Esophagus muscularis mucosa (tissue), 4 donors: ENCODE results near the gene PDE4D. TPM values are rescaled to one million over a fixed set of nuclear protein-coding genes. Genes with fewer than 3 reads are reported as not detected.

Source experiments
- DNase-seq: peaks from one replicate; pipeline ENCODE4 v3.0.0-alpha.2; 2017; ENCODE audit errors: extremely low spot score
- H3K27ac ChIP-seq, 4 donors: fragments of 200-600 bp; sonication (generic); replicated peaks in 1 of 4; 1 replicate in 3 of 4; 2 replicates in 1 of 4; pipeline ENCODE4 v1.5.1; 2016 to 2019; ENCODE audit warnings: mild to moderate bottlenecking in 1 of 4
- H3K27me3 ChIP-seq, 4 donors: fragments of 200-600 bp; sonication (generic); one replicate each; pipeline versions ENCODE4 v1.5.1 to v1.6.0; 2016 to 2019
- H3K36me3 ChIP-seq, 4 donors: fragments of 200-600 bp; sonication (generic); one replicate each; pipeline ENCODE4 v1.5.1; 2016 to 2019
- H3K4me1 ChIP-seq, 4 donors: fragments of 200-600 bp; sonication (generic); one replicate each; pipeline ENCODE4 v1.5.1; 2016 to 2019
- H3K4me3 ChIP-seq, 4 donors: fragments of 200-600 bp; sonication (generic); 1 replicate in 2 of 4; 2 replicates in 2 of 4; pipeline ENCODE4 v1.5.1; 2016 to 2019; ENCODE audit warnings: mild to moderate bottlenecking in 4 of 4, moderate library complexity in 1 of 4
- H3K9me3 ChIP-seq, 4 donors: fragments of 200-600 bp; sonication (generic); 1 replicate in 3 of 4; 2 replicates in 1 of 4; pipeline ENCODE4 v1.5.1; 2016 to 2019
- CTCF ChIP-seq, 3 experiments: fragments of 200-600 bp in 2 of 3; fragments of 450-650 bp in 1 of 3; sonication (generic) in 2 of 3; IDR thresholded peaks; one replicate each; pipeline ENCODE4 v1.5.1; 2017 to 2019; ENCODE audit warnings: antibody characterized with exemption in 3 of 3, mild to moderate bottlenecking in 2 of 3, moderate library complexity in 1 of 3
- EP300 ChIP-seq: sonication (generic); formaldehyde crosslinking; IDR thresholded peaks from one replicate; pipeline ENCODE4 v1.6.1; 2017; ENCODE audit warnings: antibody characterized with exemption
- POLR2A ChIP-seq: fragments of 450-650 bp; IDR thresholded peaks from one replicate; pipeline ENCODE4 v1.6.1; 2017; ENCODE audit warnings: antibody characterized with exemption, moderate library complexity, mild to moderate bottlenecking, low read depth
- POLR2AphosphoS5 ChIP-seq, 2 donors: sonication (generic); formaldehyde crosslinking; IDR thresholded peaks; one replicate each; pipeline ENCODE4 v1.6.1; 2017; ENCODE audit warnings: antibody characterized with exemption in 2 of 2
- WGBS: methylation state at CpG from one replicate; pipeline ENCODE4 v1.1.5; 2018; 5-methylcytosine and 5-hydroxymethylcytosine counted together
- intact Hi-C: fragments of 100-400 bp; cut with DNase I; formaldehyde crosslinking; loops from one replicate; pipeline ENCODE4 v1.15.1; 2023
- total RNA-seq, 4 donors: library from RNA; depleted of rRNA; stranded (reverse); fragments of >200 nt; gene quantifications; one replicate each; pipeline versions ENCODE4 v1.1.0 to v1.2.1, GENCODE V29; 2016

Gene PDE4D
- total RNA-seq, 4 donors from 2014 or later: 39.2 to 87.0 (median 50.2) TPM

- Histone ChIP-seq H3K9me3 (no peaks in the 10 kb centered on the region), H3K27me3 (no peaks in the 10 kb centered on the region), H3K4me3 (no peak overlapping the region), H3K27ac (peak overlapping the region in 3 of 4 donors; percentile 78 to 83 (median 83)), H3K4me1 (peaks cover 21 to 54% (median 43%) of the 10 kb centered on the region in 4 donors), H3K36me3 (no peaks in the 10 kb centered on the region)
- no peak for DNase-seq
- TF ChIP-seq EP300 (no peak), POLR2A (no peak), POLR2AphosphoS5 (IDR thresholded peaks at IDR 0.05) (no peak), CTCF (IDR thresholded peaks at IDR 0.05) (no peak)
- WGBS: 79% methylated on average over 1 of the region's 1 CpG
- intact Hi-C loops: loop anchor here (5.0 kb wide), 1 partner anchor 91 kb away; no protein-coding TSS in a partner anchor
These were observed 764.8 kb downstream of the PDE4D start for GRCh38 chr5:59128646-59129290.

- peak overlapping the region; percentile 74 to 83 (median 80) for H3K27ac ChIP-seq
- intact Hi-C loops: loop anchor here (5.0 kb wide), 1 partner anchor 90 kb away; no protein-coding TSS in a partner anchor
These were observed 766.6 kb downstream of the PDE4D start for GRCh38 chr5:59126708-59127573.

GRCh38 chr5:59126016-59126707 is 767.4 kb downstream of the PDE4D start:
- Histone ChIP-seq H3K9me3 (no peaks in the 10 kb centered on the region), H3K4me1 (peaks cover 21 to 60% (median 46%) of the 10 kb centered on the region in 4 donors), H3K27me3 (no peaks in the 10 kb centered on the region), H3K4me3 (peak overlapping the region; percentile 41 to 58 (median 50)), H3K36me3 (no peaks in the 10 kb centered on the region), H3K27ac (peak overlapping the region; percentile 74 to 83 (median 80))
- intact Hi-C loops: loop anchor here (5.0 kb wide), 1 partner anchor 89 kb away; no protein-coding TSS in a partner anchor
- no peak for DNase-seq
- TF ChIP-seq EP300 (no peak), POLR2AphosphoS5 (IDR thresholded peaks at IDR 0.05) (no peak), CTCF (IDR thresholded peaks at IDR 0.05) (no peak), POLR2A (no peak)
- 53% methylated on average over 5 of the region's 5 CpGs for WGBS

More at GRCh38 chr5:59126708-59127573, 766.6 kb downstream of the PDE4D start:
- no peak for DNase-seq
- TF ChIP-seq CTCF (IDR thresholded peaks at IDR 0.05) (no peak), POLR2AphosphoS5 (IDR thresholded peaks at IDR 0.05) (no peak), EP300 (no peak), POLR2A (no peak)
- Histone ChIP-seq H3K27me3 (no peaks in the 10 kb centered on the region), H3K36me3 (no peaks in the 10 kb centered on the region), H3K4me1 (peaks cover 21 to 60% (median 46%) of the 10 kb centered on the region in 4 donors), H3K4me3 (peak overlapping the region; percentile 41 to 58 (median 50)), H3K9me3 (no peaks in the 10 kb centered on the region)
- 37% methylated on average over 15 of the region's 15 CpGs for WGBS

GRCh38 chr5:59125011-59125961 is 768.2 kb downstream of the PDE4D start:
- Histone ChIP-seq H3K27ac (peak overlapping the region; percentile 59 to 83 (median 80)), H3K4me1 (peaks cover 21 to 60% (median 46%) of the 10 kb centered on the region in 4 donors), H3K9me3 (no peaks in the 10 kb centered on the region), H3K4me3 (no peak overlapping the region), H3K27me3 (no peaks in the 10 kb centered on the region), H3K36me3 (no peaks in the 10 kb centered on the region)
- intact Hi-C loops: loop anchor here (5.0 kb wide), 1 partner anchor 88 kb away; no protein-coding TSS in a partner anchor
- no peak for TF ChIP-seq POLR2A
- no peak for DNase-seq
- 72% methylated on average over 9 of the region's 9 CpGs for WGBS
